HFFc6 (cell line): Measurements from ENCODE around the gene SIK3. TPM values are rescaled to one million over a fixed set of nuclear protein-coding genes. Genes with fewer than 3 reads are reported as not detected.

Experiments used
- DNase-seq: peaks from one replicate; pipeline ENCODE4 v3.0.0-alpha.2; 2018
- H3K27ac Mint-ChIP-seq: 2 replicates; pipeline ENCODE4 v1.8.0; 2020; ENCODE audit warnings: mild to moderate bottlenecking, mixed read lengths
- H3K27me3 Mint-ChIP-seq: 2 replicates; pipeline ENCODE4 v1.8.0; 2021; ENCODE audit warnings: mild to moderate bottlenecking, moderate library complexity, mixed read lengths; ENCODE audit not compliant: insufficient read depth
- H3K36me3 Mint-ChIP-seq: 2 replicates; pipeline ENCODE4 v1.8.0; 2021; ENCODE audit warnings: low read depth, mixed read lengths
- H3K4me1 Mint-ChIP-seq: 2 replicates; pipeline ENCODE4 v1.8.0; 2020; ENCODE audit warnings: low read depth, mixed read lengths
- H3K4me3 Mint-ChIP-seq: 2 replicates; pipeline ENCODE4 v1.8.0; 2020; ENCODE audit warnings: mild to moderate bottlenecking, moderate library complexity, mixed read lengths
- H3K9me3 Mint-ChIP-seq: 2 replicates; pipeline ENCODE4 v1.8.0; 2020; ENCODE audit warnings: mild to moderate bottlenecking, mixed read lengths
- CTCF ChIP-seq: fragments of 200-600 bp; sonication (generic); IDR thresholded peaks from 2 replicates; pipeline ENCODE4 v1.5.0; 2021; ENCODE audit warnings: antibody characterized with exemption, mild to moderate bottlenecking
- total RNA-seq, 6 experiments: library from RNA; stranded (reverse); fragmentation: NEBNext Ultra II Directional; extraction: Animal tissue kit (Norgen Biotek cat#: 25700); gene quantifications; 2 replicates in 1 of 6; 3 replicates in 5 of 6; pipeline ENCODE4 v1.2.3, GENCODE V29; 2021

SIK3 gene
- total RNA-seq, 6 experiments from 2014 or later, result 15.6 to 23.3 (median 19.9) TPM

- TF ChIP-seq CTCF, result no peak
- H3K36me3 Mint-ChIP-seq, result peaks cover 4% of the 10 kb centered on the region; the same call in 1 of the 2 replicates
- H3K27me3 Mint-ChIP-seq, result peaks cover 5% of the 10 kb centered on the region; the same call in 1 of the 2 replicates
- no peak overlapping the region for H3K27ac Mint-ChIP-seq
- H3K4me1 Mint-ChIP-seq, result peaks cover 61% of the 10 kb centered on the region
- H3K4me3 Mint-ChIP-seq, result no peak overlapping the region
- no peak for DNase-seq
- H3K9me3 Mint-ChIP-seq, result no peaks in the 10 kb centered on the region
Observed at GRCh38 chr11:117068303-117068860, 29.8 kb downstream of the SIK3 start.

- Mint-ChIP-seq H3K27ac (no peak overlapping the region), H3K27me3 (peaks cover 5% of the 10 kb centered on the region; the same call in 1 of the 2 replicates), H3K9me3 (no peaks in the 10 kb centered on the region), H3K4me3 (no peak overlapping the region), H3K4me1 (peaks cover 53% of the 10 kb centered on the region), H3K36me3 (peaks cover 4% of the 10 kb centered on the region; the same call in 1 of the 2 replicates)
- no peak for DNase-seq
- TF ChIP-seq CTCF, result no peak
Observed at GRCh38 chr11:117066959-117067358, 31.3 kb downstream of the SIK3 start.

GRCh38 chr11:117064275-117064674 lies 34.0 kb downstream of the SIK3 start:
- DNase-seq, result peak; percentile 53
- H3K27ac Mint-ChIP-seq, result peak overlapping the region; percentile 11; the same call in 1 of the 2 replicates
- no peak for TF ChIP-seq CTCF

GRCh38 chr11:117062498-117062897 lies 35.7 kb downstream of the SIK3 start:
- no peak for TF ChIP-seq CTCF
- peaks cover 4% of the 10 kb centered on the region; the same call in 1 of the 2 replicates for H3K36me3 Mint-ChIP-seq
- no peak overlapping the region for H3K4me3 Mint-ChIP-seq
- H3K9me3 Mint-ChIP-seq, result no peaks in the 10 kb centered on the region
- no peak for DNase-seq
- H3K27ac Mint-ChIP-seq, result no peak overlapping the region
- H3K4me1 Mint-ChIP-seq, result peaks cover 59% of the 10 kb centered on the region
- H3K27me3 Mint-ChIP-seq, result no peaks in the 10 kb centered on the region; the same call in 1 of the 2 replicates

More at GRCh38 chr11:117064275-117064674, 34.0 kb downstream of the SIK3 start:
- Mint-ChIP-seq H3K4me3 (no peak overlapping the region), H3K4me1 (peaks cover 42% of the 10 kb centered on the region), H3K9me3 (no peaks in the 10 kb centered on the region), H3K27me3 (peaks cover 3% of the 10 kb centered on the region), H3K36me3 (peaks cover 4% of the 10 kb centered on the region; the same call in 1 of the 2 replicates)

GRCh38 chr11:117061256-117061655 lies 37.0 kb downstream of the SIK3 start:
- Mint-ChIP-seq H3K4me3 (no peak overlapping the region), H3K27ac (no peak overlapping the region), H3K9me3 (no peaks in the 10 kb centered on the region), H3K36me3 (peaks cover 3% of the 10 kb centered on the region; the same call in 1 of the 2 replicates), H3K4me1 (peaks cover 49% of the 10 kb centered on the region), H3K27me3 (no peaks in the 10 kb centered on the region; the same call in 1 of the 2 replicates)
- TF ChIP-seq CTCF, result no peak
- no peak for DNase-seq
